Left hindlimb (tissue), 1 donor: ENCODE measurements around the gene TCTN2.

Source experiments
- DNase-seq: peaks from one replicate; pipeline ENCODE4 v3.0.0-alpha.2; 2018

Gene TCTN2

GRCh38 chr12:123744836-123745235, 73.9 kb downstream of the TCTN2 start:
- DNase-seq, result no peak

GRCh38 chr12:123747309-123747708, 76.4 kb downstream of the TCTN2 start:
- DNase-seq, result no peak

DNA sequence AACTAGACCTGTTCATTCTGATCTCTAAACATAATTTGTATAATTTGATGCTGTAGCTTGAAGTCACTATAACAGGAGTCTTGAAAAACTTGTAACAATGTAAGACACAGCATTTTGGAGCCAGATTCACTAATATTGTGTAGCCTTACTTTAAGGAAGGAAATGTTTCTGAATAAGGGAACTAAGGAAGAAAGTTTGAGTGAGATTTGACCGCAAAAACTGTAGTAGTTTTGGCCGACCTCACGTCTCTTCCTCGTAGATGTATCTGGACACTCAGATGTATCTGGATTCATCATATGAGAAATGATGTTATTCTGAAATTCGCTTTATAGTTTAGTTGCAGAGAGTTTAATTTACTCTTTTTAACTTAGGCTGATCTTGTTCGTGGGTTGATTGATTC, 77.2 kb downstream of the TCTN2 start:
- no peak for DNase-seq

- DNase-seq, result no peak
Measured at GRCh38 chr12:123748661-123749060, 77.7 kb downstream of the TCTN2 start.

DNA sequence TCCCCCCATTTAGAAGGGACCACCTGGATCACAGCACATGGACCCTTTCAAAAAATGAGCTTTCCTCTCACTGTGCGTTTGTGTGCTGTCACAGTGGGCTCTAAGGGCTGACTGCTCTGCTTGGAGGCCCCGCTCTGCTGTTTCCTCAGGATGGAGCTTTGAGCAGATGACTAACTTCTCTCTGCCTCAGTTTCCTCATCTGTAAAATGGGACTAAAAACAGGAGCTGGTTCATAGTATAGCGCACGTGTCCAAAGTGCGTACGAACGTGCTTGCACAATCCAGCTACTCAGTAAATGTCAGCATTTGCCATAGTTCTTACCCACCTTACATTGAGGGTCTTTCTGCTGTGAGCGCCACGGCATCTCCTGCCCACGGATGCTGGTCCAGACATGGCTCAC, 78.4 kb downstream of the TCTN2 start:
- DNase-seq, result no peak

- no peak for DNase-seq
Measured at GRCh38 chr12:123750159-123750656, 79.3 kb downstream of the TCTN2 start.

DNA sequence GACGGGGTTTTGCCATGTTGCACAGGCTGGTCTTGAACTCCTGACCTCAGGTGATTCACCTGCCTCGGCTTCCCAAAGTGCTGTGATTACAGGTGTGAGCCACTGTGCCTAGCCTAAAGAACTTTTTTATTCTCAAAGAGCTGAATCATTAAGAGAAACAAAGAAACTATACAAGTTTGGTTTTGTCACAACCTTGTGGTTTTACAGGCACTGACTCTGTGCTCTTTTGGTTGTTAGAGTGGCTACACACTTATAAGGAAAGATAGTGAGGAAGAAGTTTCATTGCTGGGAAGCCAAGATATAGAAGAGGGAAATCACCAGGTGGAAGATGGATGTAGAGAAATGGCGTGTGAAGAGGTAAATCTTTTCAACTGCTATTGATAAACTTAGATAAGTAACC, 81.1 kb downstream of the TCTN2 start:
- no peak for DNase-seq

DNA sequence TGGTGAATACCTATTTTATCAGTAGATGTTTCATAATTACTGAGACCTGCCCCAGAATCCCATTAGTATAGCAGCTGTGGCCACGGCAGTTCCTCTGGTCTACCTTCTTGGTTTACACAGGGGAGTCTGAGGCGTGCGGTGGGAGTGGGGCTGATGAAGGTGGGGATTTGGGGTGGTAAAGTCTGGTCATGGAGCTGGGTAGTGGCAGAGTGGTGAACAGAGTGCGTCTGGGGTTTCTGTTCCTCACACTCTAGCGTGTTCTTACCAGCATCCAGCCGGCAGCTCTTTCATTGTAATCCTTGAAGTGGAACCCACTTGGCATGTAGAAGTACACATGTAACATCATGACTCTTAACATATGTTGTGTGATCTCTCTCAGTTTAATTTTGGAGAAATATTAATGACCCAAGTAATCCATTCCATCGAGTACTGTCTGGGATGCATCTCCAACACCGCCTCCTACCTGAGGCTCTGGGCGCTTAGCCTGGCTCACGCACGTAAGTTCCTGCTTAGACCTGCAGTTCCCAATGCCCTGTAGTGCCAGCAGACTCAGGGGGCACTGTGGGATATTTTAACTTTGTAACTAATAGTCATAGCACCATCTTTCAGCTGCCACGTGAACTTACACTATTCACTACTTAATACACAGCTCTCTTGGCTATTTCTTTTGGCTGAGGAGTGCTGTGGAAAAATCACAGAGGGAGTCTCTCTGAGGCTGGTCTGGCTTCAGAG, 83.3 kb downstream of the TCTN2 start:
- DNase-seq, result no peak

DNA sequence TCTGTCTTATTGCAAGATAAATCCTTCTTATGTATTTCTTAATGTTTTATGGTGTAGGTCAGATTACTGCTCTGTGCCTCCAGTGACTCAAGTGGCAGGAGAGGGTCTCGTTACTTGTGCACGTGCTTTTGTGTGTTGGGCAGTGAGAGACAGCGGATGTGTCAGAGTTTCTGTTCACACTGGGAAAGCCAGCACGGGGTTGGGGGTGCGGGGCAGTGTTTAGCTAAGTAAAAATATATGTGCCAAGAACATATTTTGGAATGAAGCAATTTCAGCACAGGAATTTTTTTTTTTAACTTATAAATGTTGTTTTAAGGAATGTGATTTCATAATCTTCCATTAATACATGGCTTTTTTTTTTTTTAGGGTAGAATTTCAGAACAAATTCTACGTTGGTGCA, 86.6 kb downstream of the TCTN2 start:
- no peak for DNase-seq
